ENCODE measurements around the gene ELMO3.

The ELMO3 gene

DNA sequence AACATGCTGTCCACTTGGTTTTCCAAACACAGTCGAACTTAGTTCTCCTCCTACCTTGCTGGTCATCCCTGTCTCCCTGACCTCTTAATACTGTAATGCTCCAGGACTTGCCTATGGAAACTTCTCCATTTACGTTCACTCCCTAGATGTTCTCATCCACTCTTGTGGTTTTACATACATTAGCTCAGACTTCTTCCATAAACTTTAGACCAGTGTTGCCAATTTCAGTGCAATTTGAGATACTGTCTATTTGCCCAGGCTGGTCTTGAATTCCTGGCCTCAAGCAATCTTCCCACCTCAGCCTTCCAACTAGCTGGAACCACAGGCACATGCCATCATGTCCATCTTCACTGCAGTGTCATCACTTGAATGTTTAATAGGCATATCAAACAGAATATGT is 16.6 kb upstream of the ELMO3 start:
- peak overlapping the region; percentile 88 to 100 (median 95) for H3K4me2 ChIP-seq
- peaks cover 0 to 11% (median 0%) of the 10 kb centered on the region in 11 experiments; a peak in 6 of 22 replicates for H3K36me3 ChIP-seq
- peak overlapping the region in 2 of 11 experiments; percentile 90 to 95; a peak in 3 of 22 replicates for H3K27ac ChIP-seq
- peaks cover 23 to 48% (median 39%) of the 10 kb centered on the region in 11 experiments for H3K27me3 ChIP-seq
- H3K4me3 ChIP-seq: peak overlapping the region; percentile 61 to 80 (median 71); a peak in 18 of 20 replicates
- H3K9me3 ChIP-seq (replicated peaks in 1 of 11): no peaks in the 10 kb centered on the region
- H4K20me1 ChIP-seq: peaks cover 22 to 82% (median 57%) of the 10 kb centered on the region in 11 experiments; a peak in 21 of 22 replicates
- H3K4me1 ChIP-seq: peaks cover 52 to 75% (median 70%) of the 10 kb centered on the region in 10 experiments
- TF ChIP-seq Cebpa-rat (IDR thresholded peaks at IDR 0.05): no peak
- H3K9ac ChIP-seq: peak overlapping the region; percentile 84 to 93 (median 89); a peak in 19 of 22 replicates

DNA sequence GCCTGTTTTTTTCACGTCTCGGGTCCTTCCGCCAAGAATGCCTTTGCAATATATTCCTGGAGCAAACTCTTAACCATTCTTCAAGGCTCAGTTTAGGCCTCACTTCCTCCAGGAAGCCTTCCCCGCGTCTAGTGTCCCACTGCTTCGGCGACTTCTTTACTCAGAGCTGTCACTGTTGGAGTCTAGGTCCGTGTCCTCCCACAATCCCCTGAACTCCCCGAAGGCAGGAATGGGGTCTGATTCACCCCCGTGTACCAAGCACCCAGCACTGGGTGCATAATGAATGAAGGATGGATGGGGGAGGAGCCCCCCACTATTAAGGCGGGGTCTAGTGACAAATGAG is 15.7 kb upstream of the ELMO3 start:
- H3K36me3 ChIP-seq: peaks cover 0 to 11% (median 0%) of the 10 kb centered on the region in 11 experiments; a peak in 5 of 22 replicates
- TF ChIP-seq Cebpa-rat (IDR thresholded peaks at IDR 0.05): no peak
- peak overlapping the region; percentile 88 to 100 (median 95) for H3K4me2 ChIP-seq
- peak overlapping the region; percentile 84 to 93 (median 89) for H3K9ac ChIP-seq
- H3K27ac ChIP-seq: peak overlapping the region in 10 of 11 experiments; percentile 84 to 95 (median 92); a peak in 20 of 22 replicates
- H3K9me3 ChIP-seq (replicated peaks in 1 of 11): no peaks in the 10 kb centered on the region
- H3K4me1 ChIP-seq: peaks cover 50 to 67% (median 62%) of the 10 kb centered on the region in 10 experiments
- peak overlapping the region; percentile 61 to 80 (median 71) for H3K4me3 ChIP-seq
- H3K27me3 ChIP-seq: peaks cover 15 to 38% (median 29%) of the 10 kb centered on the region in 11 experiments
- peaks cover 22 to 72% (median 48%) of the 10 kb centered on the region in 11 experiments; a peak in 21 of 22 replicates for H4K20me1 ChIP-seq

DNA sequence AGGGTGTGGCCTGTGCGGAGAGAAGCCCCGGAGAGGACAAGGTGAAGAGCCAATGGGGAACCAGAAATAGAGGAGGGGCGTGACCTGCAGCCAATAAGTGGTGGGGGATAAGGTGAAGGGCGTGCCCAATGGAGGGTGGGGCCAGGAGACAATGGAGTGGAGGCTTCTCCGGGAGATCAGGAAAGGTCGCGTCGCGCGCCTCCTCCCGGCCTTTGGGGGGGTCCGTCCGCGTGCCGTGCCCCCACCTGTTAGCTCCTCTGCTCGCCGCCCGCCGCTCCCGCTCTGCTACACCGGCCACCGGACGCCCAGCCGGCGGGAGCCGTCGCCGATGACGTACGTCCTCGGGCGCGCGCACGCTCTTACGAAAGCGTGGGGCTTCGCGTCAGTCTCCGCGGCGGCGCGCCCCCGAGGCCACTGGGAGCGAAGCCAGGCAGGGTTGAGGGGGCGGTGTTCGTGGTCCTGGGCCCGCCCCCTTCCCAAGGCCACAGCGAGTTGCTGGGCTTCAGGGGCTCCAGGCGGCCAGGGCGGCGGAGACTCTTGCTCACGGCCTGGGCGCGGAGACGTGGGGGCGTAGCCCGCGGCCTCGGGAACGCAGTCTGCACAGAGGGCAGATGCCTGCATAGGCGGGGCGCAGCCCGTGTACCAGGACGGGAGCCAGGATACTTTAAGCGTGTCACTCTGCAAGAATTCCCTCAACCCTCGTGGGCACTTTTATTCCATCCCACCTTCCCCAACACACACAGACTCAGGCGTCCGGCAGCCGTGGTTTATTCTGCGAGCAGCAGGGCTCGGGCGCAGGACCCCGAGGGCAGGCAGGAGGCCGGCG is 15.1 kb upstream of the ELMO3 start, which contains the start of gene MATCAP1:
MATCAP1 (minus strand) TSS at position 337 of the 826 bp plus-strand sequence. CDS start 3,353 bp downstream, outside the sequence.
- H3K9ac ChIP-seq: peak within 1 kb of the TSS; percentile 84 to 93 (median 89)
- H4K20me1 ChIP-seq: peaks cover 20 to 66% (median 42%) of the 10 kb centered on the region in 11 experiments; a peak in 21 of 22 replicates

DNA sequence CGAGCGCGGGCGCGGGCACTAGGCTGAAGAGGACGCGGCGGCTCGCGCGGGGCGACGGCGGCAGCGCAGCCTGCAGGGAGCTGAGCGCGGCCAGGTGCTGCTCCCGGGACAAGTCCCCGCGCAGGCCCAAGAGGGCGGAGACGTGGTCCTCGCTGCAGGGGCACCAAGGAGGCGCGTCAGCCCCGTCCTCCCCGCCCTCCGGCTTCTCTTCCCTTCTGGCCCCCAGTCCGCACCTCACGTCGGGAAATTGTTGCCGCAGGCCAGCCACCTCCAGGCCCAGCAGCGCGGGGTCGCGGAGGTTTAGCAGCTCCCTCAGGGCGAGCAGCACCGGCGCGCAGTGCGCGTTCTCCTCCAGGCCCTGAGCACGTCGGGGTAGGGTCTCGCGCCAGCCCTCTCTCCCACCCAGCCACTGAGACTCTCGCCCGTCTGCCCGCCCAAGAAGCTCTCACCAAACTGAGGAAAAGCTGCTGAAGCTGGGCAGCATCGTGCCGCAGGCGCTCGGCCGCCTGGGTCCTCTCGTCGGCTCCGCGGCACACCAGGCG is 14.4 kb upstream of the ELMO3 start:
- Histone ChIP-seq H3K4me1 (peaks cover 46 to 56% (median 54%) of the 10 kb centered on the region in 10 experiments), H3K4me2 (peak overlapping the region; percentile 94 to 100 (median 99)), H3K9ac (peak overlapping the region; percentile 84 to 93 (median 89); a peak in 20 of 22 replicates), H4K20me1 (peaks cover 13 to 59% (median 35%) of the 10 kb centered on the region in 11 experiments; a peak in 21 of 22 replicates), H3K36me3 (peaks cover 0 to 11% (median 0%) of the 10 kb centered on the region in 11 experiments; a peak in 5 of 22 replicates), H3K4me3 (peak overlapping the region; percentile 61 to 80 (median 71)), H3K9me3 (replicated peaks in 1 of 11) (no peaks in the 10 kb centered on the region), H3K27ac (no peak overlapping the region), H3K27me3 (peaks cover 9 to 27% (median 18%) of the 10 kb centered on the region in 11 experiments)
- no peak for TF ChIP-seq Cebpa-rat (IDR thresholded peaks at IDR 0.05)

More for the DNA sequence above, 15.1 kb upstream of the ELMO3 start, which contains the start of gene MATCAP1:
- TF ChIP-seq Cebpa-rat (IDR thresholded peaks at IDR 0.05): peak in 4 of 11 experiments; percentile 18 to 55 (median 30); a peak in 3 of 22 replicates
- no peaks in the 10 kb centered on the region for H3K9me3 ChIP-seq (replicated peaks in 1 of 11)
- peaks cover 46 to 62% (median 57%) of the 10 kb centered on the region in 10 experiments for H3K4me1 ChIP-seq
- H3K4me2 ChIP-seq: peak within 1 kb of the TSS; percentile 94 to 100 (median 99)
- peak within 1 kb of the TSS; percentile 61 to 80 (median 71) for H3K4me3 ChIP-seq
- H3K36me3 ChIP-seq: peaks cover 0 to 11% (median 0%) of the 10 kb centered on the region in 11 experiments; a peak in 5 of 22 replicates
- H3K27ac ChIP-seq: peak within 1 kb of the TSS; percentile 77 to 95 (median 91)
- peaks cover 11 to 32% (median 24%) of the 10 kb centered on the region in 11 experiments for H3K27me3 ChIP-seq

DNA sequence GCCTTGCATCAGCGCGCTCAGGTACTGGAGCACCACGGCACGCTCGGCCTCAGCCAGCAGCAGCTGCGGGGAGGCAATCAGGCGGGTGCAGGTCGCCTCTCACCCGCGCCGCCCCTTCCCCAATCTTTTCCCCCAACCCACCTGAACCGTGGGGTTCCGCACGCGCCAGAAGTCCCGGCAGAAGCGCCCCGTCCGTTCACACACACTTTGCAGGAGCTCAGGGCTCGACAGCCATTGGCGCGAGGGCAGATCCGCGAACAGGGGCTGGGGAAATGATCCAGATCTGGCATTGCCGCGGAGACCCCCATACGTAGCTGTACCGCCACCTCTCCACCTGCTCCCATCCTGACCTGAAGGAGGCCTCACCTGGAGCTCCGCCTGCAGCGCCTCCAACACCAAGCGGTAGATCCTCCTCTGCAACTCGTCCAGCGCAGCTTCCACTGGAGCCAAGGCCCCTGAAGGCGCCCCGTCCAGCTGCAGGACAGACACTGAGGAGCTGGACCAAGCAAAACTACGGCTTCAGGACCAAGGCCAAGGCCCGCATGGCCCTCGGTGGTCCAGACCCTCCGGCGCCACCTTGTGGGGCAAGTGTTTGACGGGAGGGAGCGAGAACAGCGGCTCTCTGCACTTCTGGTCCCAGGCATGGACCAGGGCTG is 13.8 kb upstream of the ELMO3 start:
- Histone ChIP-seq H3K4me1 (peaks cover 46 to 58% (median 55%) of the 10 kb centered on the region in 10 experiments), H3K9me3 (replicated peaks in 1 of 11) (no peaks in the 10 kb centered on the region), H3K9ac (peak overlapping the region in 1 of 11 experiments; percentile 90; a peak in 1 of 22 replicates), H3K4me2 (peak overlapping the region; percentile 94 to 100 (median 99)), H3K27me3 (peaks cover 9 to 27% (median 18%) of the 10 kb centered on the region in 11 experiments), H3K4me3 (peak overlapping the region; percentile 61 to 80 (median 71); a peak in 15 of 20 replicates), H3K27ac (no peak overlapping the region), H3K36me3 (peaks cover 0 to 9% (median 0%) of the 10 kb centered on the region in 11 experiments; a peak in 4 of 22 replicates), H4K20me1 (peaks cover 7 to 53% (median 29%) of the 10 kb centered on the region in 11 experiments; a peak in 20 of 22 replicates)
- TF ChIP-seq Cebpa-rat (IDR thresholded peaks at IDR 0.05): no peak

DNA sequence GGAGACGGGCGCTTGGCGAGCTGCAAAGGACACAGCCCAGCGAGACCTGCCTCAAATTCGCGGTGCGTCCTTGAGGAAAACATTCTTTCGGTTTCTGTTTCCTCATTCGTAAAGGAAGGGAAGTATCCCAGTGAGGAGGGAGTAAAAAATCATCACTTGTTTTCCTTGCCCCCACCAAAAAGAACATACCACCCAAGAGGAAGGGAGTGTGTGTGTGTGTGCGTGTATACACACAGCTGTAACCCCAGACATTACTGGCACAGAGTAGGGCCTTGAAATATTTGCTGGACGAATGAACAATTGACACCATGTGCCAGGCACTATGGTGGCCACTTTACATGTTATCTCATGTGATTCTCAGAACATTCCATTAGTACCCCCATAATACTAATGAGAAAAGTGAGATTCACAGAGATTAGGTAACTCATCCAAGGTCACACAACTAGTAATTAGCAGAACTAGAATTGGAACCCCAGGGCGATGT is 13.2 kb upstream of the ELMO3 start:
- H3K4me1 ChIP-seq: peaks cover 45 to 58% (median 55%) of the 10 kb centered on the region in 10 experiments
- peaks cover 9 to 27% (median 18%) of the 10 kb centered on the region in 11 experiments for H3K27me3 ChIP-seq
- peaks cover 0 to 5% (median 0%) of the 10 kb centered on the region in 11 experiments; a peak in 2 of 22 replicates for H3K36me3 ChIP-seq
- no peak overlapping the region for H3K27ac ChIP-seq
- H3K4me3 ChIP-seq: no peak overlapping the region; a peak in 1 of 20 replicates
- H4K20me1 ChIP-seq: peaks cover 4 to 48% (median 24%) of the 10 kb centered on the region in 11 experiments; a peak in 19 of 22 replicates
- TF ChIP-seq Cebpa-rat (IDR thresholded peaks at IDR 0.05): no peak
- H3K9me3 ChIP-seq (replicated peaks in 1 of 11): no peaks in the 10 kb centered on the region
- peak overlapping the region; percentile 8 to 100 (median 94); a peak in 14 of 22 replicates for H3K4me2 ChIP-seq
- no peak overlapping the region for H3K9ac ChIP-seq

DNA sequence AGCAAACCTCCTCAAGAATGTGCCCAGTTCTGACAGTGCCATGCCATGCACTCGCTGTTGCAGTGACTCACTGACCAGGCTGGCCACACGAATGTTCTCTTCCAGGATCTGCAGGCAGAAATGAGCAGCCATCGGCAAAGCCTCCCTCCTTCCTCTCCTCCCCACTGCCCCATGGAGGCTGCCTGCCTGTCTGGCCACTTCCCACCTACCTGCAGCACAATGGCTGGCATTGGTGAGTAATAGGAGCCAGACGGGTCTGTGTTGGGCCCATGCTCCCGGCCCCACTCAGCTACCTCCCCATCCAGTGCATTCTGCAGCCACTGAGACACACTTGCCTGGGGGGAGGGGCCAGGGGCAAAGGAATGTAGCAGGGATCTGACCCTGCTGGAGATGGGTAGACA is 12.4 kb upstream of the ELMO3 start:
- no peak for TF ChIP-seq Cebpa-rat (IDR thresholded peaks at IDR 0.05)

More for the DNA sequence above, 12.4 kb upstream of the ELMO3 start:
- Histone ChIP-seq H3K9ac (no peak overlapping the region), H3K4me1 (peaks cover 45 to 58% (median 55%) of the 10 kb centered on the region in 10 experiments), H3K4me3 (no peak overlapping the region), H3K36me3 (no peaks in the 10 kb centered on the region), H3K27me3 (peaks cover 9 to 27% (median 18%) of the 10 kb centered on the region in 11 experiments), H4K20me1 (peaks cover 0 to 39% (median 16%) of the 10 kb centered on the region in 11 experiments; a peak in 17 of 22 replicates), H3K9me3 (replicated peaks in 1 of 11) (no peaks in the 10 kb centered on the region), H3K4me2 (no peak overlapping the region), H3K27ac (no peak overlapping the region)
